GM23338 (cell line): ENCODE results near the gene RAPGEF4. TPM values are rescaled to one million over a fixed set of nuclear protein-coding genes. Genes with fewer than 3 reads are reported as not detected.

Source experiments
- ATAC-seq: fragments of 200-7000 bp; cut with Tn5 transposase; 3 replicates; pipeline ENCODE4 v1.9.1; 2020
- DNase-seq: peaks from one replicate; pipeline ENCODE4 v3.0.0-alpha.2; 2015; ENCODE audit warnings: low spot score
- H2AFZ ChIP-seq: fragments of 200-600 bp; sonication (generic); 2 replicates; pipeline ENCODE4 v1.8.0; 2016; ENCODE audit warnings: antibody characterized with exemption, mild to moderate bottlenecking, moderate library complexity
- H3F3A ChIP-seq: fragments of 200-600 bp; sonication (generic); replicated peaks from 2 replicates; pipeline ENCODE4 v1.8.0; 2017; ENCODE audit warnings: antibody characterized with exemption, mixed run types, low read depth
- H3K27ac ChIP-seq: fragments of 200-600 bp; sonication (generic); 2 replicates; pipeline ENCODE4 v1.6.1; 2016; ENCODE audit warnings: low read depth
- H3K27me3 ChIP-seq: fragments of 200-600 bp; sonication (generic); 2 replicates; pipeline ENCODE4 v1.8.0; 2016; ENCODE audit warnings: mild to moderate bottlenecking, mixed run types, moderate library complexity; ENCODE audit not compliant: insufficient read depth
- H3K36me3 ChIP-seq: fragments of 200-600 bp; sonication (generic); 2 replicates; pipeline ENCODE4 v1.8.0; 2016; ENCODE audit warnings: mild to moderate bottlenecking; ENCODE audit not compliant: insufficient read depth
- H3K4me1 ChIP-seq: fragments of 200-600 bp; sonication (generic); 2 replicates; pipeline ENCODE4 v1.8.0; 2016; ENCODE audit warnings: mild to moderate bottlenecking, moderate library complexity; ENCODE audit not compliant: insufficient read depth
- H3K4me2 ChIP-seq: fragments of 200-600 bp; sonication (generic); 2 replicates; pipeline ENCODE4 v1.7.1; 2017; ENCODE audit warnings: mixed run types
- H3K4me3 ChIP-seq: fragments of 200-600 bp; sonication (generic); 2 replicates; pipeline ENCODE4 v1.6.1; 2016; ENCODE audit warnings: mixed run types
- H3K79me2 ChIP-seq: fragments of 200-600 bp; sonication (generic); replicated peaks from 2 replicates; pipeline ENCODE4 v1.8.0; 2017; ENCODE audit warnings: mild to moderate bottlenecking; ENCODE audit not compliant: insufficient read depth
- H3K9me2 ChIP-seq: fragments of 200-600 bp; sonication (generic); 2 replicates; pipeline ENCODE4 v1.8.0; 2017; ENCODE audit not compliant: insufficient read depth
- H4K20me1 ChIP-seq: fragments of 200-600 bp; sonication (generic); replicated peaks from 2 replicates; pipeline ENCODE4 v1.8.0; 2017; ENCODE audit warnings: mild to moderate bottlenecking; ENCODE audit not compliant: insufficient read depth
- H3K27ac Mint-ChIP-seq: 2 replicates; pipeline ENCODE4 v1.8.0; 2020; ENCODE audit warnings: inconsistent platforms, mild to moderate bottlenecking, moderate library complexity, mixed read lengths
- H3K27me3 Mint-ChIP-seq: 3 replicates; pipeline ENCODE4 v1.8.0; 2022; ENCODE audit warnings: low read depth, mild to moderate bottlenecking, moderate library complexity, mixed read lengths, inconsistent platforms; ENCODE audit not compliant: insufficient read depth, poor library complexity
- H3K36me3 Mint-ChIP-seq: 3 replicates; pipeline ENCODE4 v1.8.0; 2021; ENCODE audit warnings: low read depth, mild to moderate bottlenecking, inconsistent platforms, moderate library complexity, mixed read lengths
- H3K4me1 Mint-ChIP-seq: 3 replicates; pipeline ENCODE4 v1.8.0; 2020; ENCODE audit warnings: mild to moderate bottlenecking, inconsistent platforms, mixed read lengths
- H3K4me3 Mint-ChIP-seq: 3 replicates; pipeline ENCODE4 v1.8.0; 2021; ENCODE audit warnings: moderate library complexity, mild to moderate bottlenecking, inconsistent platforms, mixed read lengths
- H3K9me3 Mint-ChIP-seq: 3 replicates; pipeline ENCODE4 v1.8.0; 2020; ENCODE audit warnings: moderate library complexity, mild to moderate bottlenecking, inconsistent platforms, mixed read lengths
- NANOG ChIP-seq: IDR thresholded peaks from 2 replicates; pipeline ENCODE4 v1.6.1; 2016; ENCODE audit warnings: antibody characterized with exemption, borderline replicate concordance
- POLR2AphosphoS5 ChIP-seq: IDR thresholded peaks from 2 replicates; pipeline ENCODE4 v1.6.1; 2016; ENCODE audit warnings: antibody characterized with exemption, low read depth
- STAT1 ChIP-seq: IDR thresholded peaks from one replicate; pipeline ENCODE4 v1.6.1; 2016; ENCODE audit warnings: antibody characterized with exemption; ENCODE audit not compliant: unreplicated experiment
- ZNF331 ChIP-seq: fragments of 250-450 bp; sonication (Bioruptor Pico); IDR thresholded peaks from 2 replicates; pipeline ENCODE4 v1.5.0; 2020; ENCODE audit warnings: low read depth, mild to moderate bottlenecking, moderate library complexity
- polyA plus RNA-seq: library from polyadenylated mRNA; unstranded; fragments of >200 nt; fragmentation: Nextera tagmentation; extraction: Ambion mirVana; gene quantifications from 2 replicates; pipeline ENCODE4 v1.2.1, GENCODE V29; 2016
- total RNA-seq: library from RNA; depleted of rRNA; stranded (reverse); fragments of >200 nt; shearing (Covaris generic); gene quantifications from 2 replicates; pipeline ENCODE4 v1.2.3, GENCODE V29; 2014
- TF ChIP-seq, protein P1 (sequence below), 2 experiments: fragments of 200-600 bp in 1 of 2; sonication (generic) in 1 of 2; conservative IDR thresholded peaks; 2 replicates each; pipeline versions ENCODE4 v1.5.1 to v1.6.1; 2016 to 2017; ENCODE audit warnings: antibody characterized with exemption in 2 of 2, low read depth in 2 of 2, mild to moderate bottlenecking in 2 of 2, moderate library complexity in 1 of 2
- TF ChIP-seq, protein P2 (sequence below): IDR thresholded peaks from 2 replicates; pipeline ENCODE4 v1.6.1; 2016; ENCODE audit warnings: antibody characterized with exemption
- TF ChIP-seq, protein P3 (sequence below): IDR thresholded peaks from one replicate; pipeline ENCODE4 v1.6.1; 2018; ENCODE audit warnings: antibody characterized with exemption; ENCODE audit not compliant: unreplicated experiment

RAPGEF4 gene
- total and polyA plus RNA-seq, 2 experiments from 2014 or later = 1.7 to 4.7 TPM

DNA sequence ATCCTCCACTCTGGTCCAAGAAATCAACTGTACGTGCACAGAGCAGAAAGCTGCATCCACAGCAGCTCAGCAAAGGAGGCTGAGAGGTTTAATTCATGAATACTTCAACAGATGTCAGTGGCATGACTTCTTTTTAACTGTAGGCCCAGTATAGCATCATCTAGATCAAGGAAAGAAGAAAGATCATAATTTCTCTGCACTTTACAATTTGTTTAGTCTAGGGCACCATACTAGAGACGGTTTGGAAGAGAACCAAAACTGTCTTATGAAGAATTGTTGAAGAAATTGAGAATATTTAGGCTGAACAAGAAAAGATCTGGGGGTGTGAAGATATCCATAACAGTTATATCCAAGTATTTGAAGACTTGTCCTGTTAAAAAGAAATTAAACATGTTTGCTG is 309.5 kb downstream of the RAPGEF4 start (continued):
- TF ChIP-seq, protein P1, sequence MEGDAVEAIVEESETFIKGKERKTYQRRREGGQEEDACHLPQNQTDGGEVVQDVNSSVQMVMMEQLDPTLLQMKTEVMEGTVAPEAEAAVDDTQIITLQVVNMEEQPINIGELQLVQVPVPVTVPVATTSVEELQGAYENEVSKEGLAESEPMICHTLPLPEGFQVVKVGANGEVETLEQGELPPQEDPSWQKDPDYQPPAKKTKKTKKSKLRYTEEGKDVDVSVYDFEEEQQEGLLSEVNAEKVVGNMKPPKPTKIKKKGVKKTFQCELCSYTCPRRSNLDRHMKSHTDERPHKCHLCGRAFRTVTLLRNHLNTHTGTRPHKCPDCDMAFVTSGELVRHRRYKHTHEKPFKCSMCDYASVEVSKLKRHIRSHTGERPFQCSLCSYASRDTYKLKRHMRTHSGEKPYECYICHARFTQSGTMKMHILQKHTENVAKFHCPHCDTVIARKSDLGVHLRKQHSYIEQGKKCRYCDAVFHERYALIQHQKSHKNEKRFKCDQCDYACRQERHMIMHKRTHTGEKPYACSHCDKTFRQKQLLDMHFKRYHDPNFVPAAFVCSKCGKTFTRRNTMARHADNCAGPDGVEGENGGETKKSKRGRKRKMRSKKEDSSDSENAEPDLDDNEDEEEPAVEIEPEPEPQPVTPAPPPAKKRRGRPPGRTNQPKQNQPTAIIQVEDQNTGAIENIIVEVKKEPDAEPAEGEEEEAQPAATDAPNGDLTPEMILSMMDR (conservative IDR thresholded peaks at IDR 0.05; ENCODE audit: low read depth in 2 of 2) = no peak
- TF ChIP-seq, protein P2, sequence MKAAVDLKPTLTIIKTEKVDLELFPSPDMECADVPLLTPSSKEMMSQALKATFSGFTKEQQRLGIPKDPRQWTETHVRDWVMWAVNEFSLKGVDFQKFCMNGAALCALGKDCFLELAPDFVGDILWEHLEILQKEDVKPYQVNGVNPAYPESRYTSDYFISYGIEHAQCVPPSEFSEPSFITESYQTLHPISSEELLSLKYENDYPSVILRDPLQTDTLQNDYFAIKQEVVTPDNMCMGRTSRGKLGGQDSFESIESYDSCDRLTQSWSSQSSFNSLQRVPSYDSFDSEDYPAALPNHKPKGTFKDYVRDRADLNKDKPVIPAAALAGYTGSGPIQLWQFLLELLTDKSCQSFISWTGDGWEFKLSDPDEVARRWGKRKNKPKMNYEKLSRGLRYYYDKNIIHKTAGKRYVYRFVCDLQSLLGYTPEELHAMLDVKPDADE = no peak

DNA sequence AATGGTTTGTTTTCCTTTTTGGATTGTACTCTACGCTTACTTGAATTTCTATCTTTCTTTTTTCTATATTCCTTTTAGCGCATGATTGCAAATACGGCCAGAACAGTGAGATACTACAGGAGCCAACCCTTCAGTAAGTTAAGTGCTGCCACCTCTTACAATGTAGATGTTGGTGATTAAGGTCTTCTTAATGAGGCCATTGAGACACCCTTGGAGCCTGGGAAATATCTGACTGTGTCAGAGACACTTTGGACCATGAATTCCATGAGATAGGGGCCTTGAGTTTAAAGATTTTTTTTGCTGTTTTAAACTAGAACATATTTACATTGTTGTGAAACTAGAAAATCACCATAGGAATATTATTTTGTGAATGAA is 312.9 kb downstream of the RAPGEF4 start:
- no peak overlapping the region for H3K27ac ChIP-seq
- no peaks in the 10 kb centered on the region for H3K9me2 ChIP-seq
- Mint-ChIP-seq H3K27ac (no peak overlapping the region), H3K4me3 (no peak overlapping the region), H3K4me1 (peaks cover 3% of the 10 kb centered on the region; the same call in 1 of the 3 replicates), H3K9me3 (no peaks in the 10 kb centered on the region), H3K27me3 (peaks cover 2% of the 10 kb centered on the region), H3K36me3 (no peaks in the 10 kb centered on the region)
- H3K27me3 ChIP-seq = no peaks in the 10 kb centered on the region
- ATAC-seq (no peak), DNase-seq (no peak)
- H3K4me3 ChIP-seq = no peak overlapping the region
- H2AFZ ChIP-seq = no peak overlapping the region
- no peaks in the 10 kb centered on the region for H4K20me1 ChIP-seq
- TF ChIP-seq, protein P1 (conservative IDR thresholded peaks at IDR 0.05; ENCODE audit: low read depth in 2 of 2) = no peak
- TF ChIP-seq POLR2AphosphoS5 (no peak), NANOG (no peak), ZNF331 (CRISPR knock-in tag) (no peak), STAT1 (no peak)
- TF ChIP-seq, protein P3, sequence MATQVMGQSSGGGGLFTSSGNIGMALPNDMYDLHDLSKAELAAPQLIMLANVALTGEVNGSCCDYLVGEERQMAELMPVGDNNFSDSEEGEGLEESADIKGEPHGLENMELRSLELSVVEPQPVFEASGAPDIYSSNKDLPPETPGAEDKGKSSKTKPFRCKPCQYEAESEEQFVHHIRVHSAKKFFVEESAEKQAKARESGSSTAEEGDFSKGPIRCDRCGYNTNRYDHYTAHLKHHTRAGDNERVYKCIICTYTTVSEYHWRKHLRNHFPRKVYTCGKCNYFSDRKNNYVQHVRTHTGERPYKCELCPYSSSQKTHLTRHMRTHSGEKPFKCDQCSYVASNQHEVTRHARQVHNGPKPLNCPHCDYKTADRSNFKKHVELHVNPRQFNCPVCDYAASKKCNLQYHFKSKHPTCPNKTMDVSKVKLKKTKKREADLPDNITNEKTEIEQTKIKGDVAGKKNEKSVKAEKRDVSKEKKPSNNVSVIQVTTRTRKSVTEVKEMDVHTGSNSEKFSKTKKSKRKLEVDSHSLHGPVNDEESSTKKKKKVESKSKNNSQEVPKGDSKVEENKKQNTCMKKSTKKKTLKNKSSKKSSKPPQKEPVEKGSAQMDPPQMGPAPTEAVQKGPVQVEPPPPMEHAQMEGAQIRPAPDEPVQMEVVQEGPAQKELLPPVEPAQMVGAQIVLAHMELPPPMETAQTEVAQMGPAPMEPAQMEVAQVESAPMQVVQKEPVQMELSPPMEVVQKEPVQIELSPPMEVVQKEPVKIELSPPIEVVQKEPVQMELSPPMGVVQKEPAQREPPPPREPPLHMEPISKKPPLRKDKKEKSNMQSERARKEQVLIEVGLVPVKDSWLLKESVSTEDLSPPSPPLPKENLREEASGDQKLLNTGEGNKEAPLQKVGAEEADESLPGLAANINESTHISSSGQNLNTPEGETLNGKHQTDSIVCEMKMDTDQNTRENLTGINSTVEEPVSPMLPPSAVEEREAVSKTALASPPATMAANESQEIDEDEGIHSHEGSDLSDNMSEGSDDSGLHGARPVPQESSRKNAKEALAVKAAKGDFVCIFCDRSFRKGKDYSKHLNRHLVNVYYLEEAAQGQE = no peak
- H3K4me2 ChIP-seq = no peak overlapping the region
- no peaks in the 10 kb centered on the region for H3F3A ChIP-seq
- no peaks in the 10 kb centered on the region for H3K36me3 ChIP-seq
- no peaks in the 10 kb centered on the region; the same call in 1 of the 2 replicates for H3K4me1 ChIP-seq
- no peaks in the 10 kb centered on the region for H3K79me2 ChIP-seq
